GM11168 (cell line): ENCODE results near the gene PLCB1.
"Not testable (repeated sequence)": the region's sequence is repeated elsewhere in the genome, so short reads cannot be mapped to it uniquely, and the experiment has no call there.

Experiments used
- in situ Hi-C: fragments of 300-500 bp; cut with MboI; formaldehyde crosslinking; loops from one replicate; pipeline ENCODE4 v1.12.0; 2022; ENCODE audit warnings: low sequenced_read_pairs; ENCODE audit not compliant: unreplicated experiment

The PLCB1 gene

GRCh38 chr20:8549192-8549591 lies 417.1 kb downstream of the PLCB1 start:
- in situ Hi-C loops: no loop called here

- in situ Hi-C loops: no loop called here
These were observed 425.6 kb downstream of the PLCB1 start for GRCh38 chr20:8557711-8558110.

GRCh38 chr20:8562356-8562755 lies 430.3 kb downstream of the PLCB1 start:
- in situ Hi-C loops: no loop called here

GRCh38 chr20:8568075-8568474 lies 436.0 kb downstream of the PLCB1 start:
- in situ Hi-C loops: no loop called here

GRCh38 chr20:8569766-8570165 lies 437.7 kb downstream of the PLCB1 start:
- in situ Hi-C loops: no loop called here

- in situ Hi-C loops: no loop called here
These were observed 439.5 kb downstream of the PLCB1 start for GRCh38 chr20:8571611-8572010.

GRCh38 chr20:8573686-8574085 lies 441.6 kb downstream of the PLCB1 start:
- in situ Hi-C loops: no loop called here

- in situ Hi-C loops: no loop called here
These were observed 443.0 kb downstream of the PLCB1 start for GRCh38 chr20:8575114-8575513.

GRCh38 chr20:8578161-8578865 lies 446.2 kb downstream of the PLCB1 start:
- in situ Hi-C loops: no loop called here

- in situ Hi-C loops: no loop called here
These were observed 447.0 kb downstream of the PLCB1 start for GRCh38 chr20:8579035-8579434.

- in situ Hi-C loops: no loop called here
These were observed 449.5 kb downstream of the PLCB1 start for GRCh38 chr20:8581446-8582183.

GRCh38 chr20:8583012-8583565 lies 451.0 kb downstream of the PLCB1 start:
- in situ Hi-C loops: no loop called here

- in situ Hi-C loops: no loop called here
These were observed 451.5 kb downstream of the PLCB1 start for GRCh38 chr20:8583566-8584043.

- in situ Hi-C loops: no loop called here
These were observed 455.2 kb downstream of the PLCB1 start for GRCh38 chr20:8587251-8587650.

GRCh38 chr20:8587810-8588209 lies 455.7 kb downstream of the PLCB1 start:
- in situ Hi-C loops: no loop called here

GRCh38 chr20:8589956-8590355 lies 457.9 kb downstream of the PLCB1 start:
- in situ Hi-C loops: no loop called here

GRCh38 chr20:8600910-8601541 lies 469.0 kb downstream of the PLCB1 start:
- in situ Hi-C loops: not testable (repeated sequence)

GRCh38 chr20:8601542-8601912 lies 469.5 kb downstream of the PLCB1 start:
- in situ Hi-C loops: no loop called here

GRCh38 chr20:8602389-8603116 lies 470.5 kb downstream of the PLCB1 start:
- in situ Hi-C loops: no loop called here

GRCh38 chr20:8608470-8608869 lies 476.4 kb downstream of the PLCB1 start:
- in situ Hi-C loops: no loop called here
